Kidney epithelial cell (primary cell): ENCODE measurements around the gene SPECC1. TPM values are rescaled to one million over a fixed set of nuclear protein-coding genes. Genes with fewer than 3 reads are reported as not detected.

ENCODE experiments used
- DNase-seq: peaks from one replicate; pipeline ENCODE4 v3.0.0-alpha.2; 2010; ENCODE audit warnings: low read depth
- H3K27me3 ChIP-seq: 2 replicates; pipeline ENCODE4 v1.6.0; 2011; ENCODE audit warnings: low read length; ENCODE audit not compliant: control insufficient read depth, insufficient read depth
- H3K36me3 ChIP-seq: 2 replicates; pipeline ENCODE4 v1.5.1; 2011; ENCODE audit warnings: low read length; ENCODE audit not compliant: control insufficient read depth, insufficient read depth
- H3K4me3 ChIP-seq: 2 replicates; pipeline ENCODE4 v1.5.1; 2011; ENCODE audit warnings: low read depth, mild to moderate bottlenecking, control low read depth, low read length
- CTCF ChIP-seq: IDR thresholded peaks from 2 replicates; pipeline ENCODE4 v1.5.1; 2011; ENCODE audit warnings: mild to moderate bottlenecking, moderate library complexity, low read length, control low read depth, inconsistent platforms; ENCODE audit not compliant: insufficient read depth, poor library complexity, severe bottlenecking
- total RNA-seq: library from RNA; depleted of rRNA; stranded (reverse); fragments of >200 nt; gene quantifications from 2 replicates; pipeline ENCODE4 v1.2.3, GENCODE V29; 2015

The SPECC1 gene
- total RNA-seq, 1 donor from 2014 or later = 62.3 TPM

GRCh38 chr17:20243524-20243923 lies 234.4 kb downstream of the SPECC1 start:
- no peak overlapping the region for H3K4me3 ChIP-seq
- DNase-seq = no peak
- no peaks in the 10 kb centered on the region for H3K27me3 ChIP-seq
- peaks cover 1% of the 10 kb centered on the region for H3K36me3 ChIP-seq
- TF ChIP-seq CTCF = no peak

GRCh38 chr17:20244671-20245070 lies 235.5 kb downstream of the SPECC1 start:
- no peak for DNase-seq
- Histone ChIP-seq H3K4me3 (no peak overlapping the region), H3K36me3 (peaks cover 1% of the 10 kb centered on the region), H3K27me3 (no peaks in the 10 kb centered on the region)
- no peak for TF ChIP-seq CTCF

GRCh38 chr17:20246692-20247091 lies 237.5 kb downstream of the SPECC1 start:
- no peak for DNase-seq
- no peak for TF ChIP-seq CTCF
- no peak overlapping the region for H3K4me3 ChIP-seq
- peaks cover 1% of the 10 kb centered on the region for H3K36me3 ChIP-seq
- no peaks in the 10 kb centered on the region for H3K27me3 ChIP-seq

- Histone ChIP-seq H3K4me3 (no peak overlapping the region), H3K36me3 (peaks cover 4% of the 10 kb centered on the region), H3K27me3 (no peaks in the 10 kb centered on the region)
- TF ChIP-seq CTCF = no peak
- no peak for DNase-seq
Observed at GRCh38 chr17:20253323-20253722, 244.2 kb downstream of the SPECC1 start.

- H3K4me3 ChIP-seq = no peak overlapping the region
- no peak for TF ChIP-seq CTCF
- peaks cover 4% of the 10 kb centered on the region for H3K36me3 ChIP-seq
- no peaks in the 10 kb centered on the region for H3K27me3 ChIP-seq
- DNase-seq = no peak
Observed at GRCh38 chr17:20254541-20254940, 245.4 kb downstream of the SPECC1 start.

- no peak for DNase-seq
- H3K36me3 ChIP-seq = peaks cover 4% of the 10 kb centered on the region
- no peak for TF ChIP-seq CTCF
- H3K4me3 ChIP-seq = no peak overlapping the region
- H3K27me3 ChIP-seq = no peaks in the 10 kb centered on the region
Observed at GRCh38 chr17:20256144-20256543, 247.0 kb downstream of the SPECC1 start.
